MV-4-11 (cell line): ENCODE measurements around the gene PALM2AKAP2.

Experiments used
- DNase-seq: peaks from one replicate; lab custom pipeline; 2025; lab: John Stamatoyannopoulos, UW

Gene PALM2AKAP2

GRCh38 chr9:109779711-109780452 lies at the start of gene PALM2AKAP2:
Gene PALM2AKAP2, plus strand, starts transcription at chr9:109780198. Its CDS starts 291 bp downstream, at chr9:109780489.
- no peak for DNase-seq

- DNase-seq: no peak
Measured at GRCh38 chr9:109730228-109730627, 49.8 kb upstream of the PALM2AKAP2 start.

- peak; percentile 74 for DNase-seq
Measured at GRCh38 chr9:109733690-109734089, 46.3 kb upstream of the PALM2AKAP2 start.

DNA sequence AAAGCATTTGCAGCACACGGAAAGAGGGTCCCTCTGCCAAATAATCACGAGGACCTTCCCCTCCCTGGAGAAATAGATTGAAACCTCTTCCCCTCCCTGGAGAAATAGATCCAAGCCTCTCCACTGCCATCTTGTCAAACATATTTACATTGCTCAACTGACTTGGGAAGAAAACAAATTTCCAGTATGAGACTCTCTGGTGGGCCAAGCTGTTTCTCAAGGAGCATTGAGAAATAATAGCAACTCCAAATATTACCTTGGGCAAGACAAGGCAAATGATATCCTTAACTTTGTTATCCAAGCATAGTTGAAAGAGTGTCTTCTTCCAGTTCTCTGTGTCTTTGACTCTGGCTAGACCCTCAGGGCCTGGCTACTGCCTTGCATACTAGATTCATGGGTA lies 45.2 kb upstream of the PALM2AKAP2 start:
- no peak for DNase-seq

DNA sequence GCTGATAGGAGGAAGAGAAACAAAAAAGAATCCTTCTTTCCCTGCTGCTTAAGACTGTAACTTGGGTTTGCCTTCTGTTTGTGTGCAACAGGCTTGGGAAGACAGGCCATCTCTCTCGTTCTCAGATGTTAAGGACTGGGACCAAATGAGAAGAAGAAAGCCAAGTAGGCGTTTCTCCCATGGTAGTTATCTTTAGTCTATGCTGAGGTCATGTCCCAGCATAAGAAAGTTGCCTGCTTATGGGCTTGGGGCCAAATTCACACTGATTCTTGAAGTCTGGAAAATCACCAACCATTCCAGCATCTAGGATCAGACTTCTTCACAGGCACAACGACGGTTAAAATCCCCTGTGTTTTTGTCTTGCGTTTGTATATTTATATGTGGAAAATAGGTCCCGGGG lies 44.2 kb upstream of the PALM2AKAP2 start:
- DNase-seq: no peak

- DNase-seq: no peak
Measured at GRCh38 chr9:109737295-109737694, 42.7 kb upstream of the PALM2AKAP2 start.

DNA sequence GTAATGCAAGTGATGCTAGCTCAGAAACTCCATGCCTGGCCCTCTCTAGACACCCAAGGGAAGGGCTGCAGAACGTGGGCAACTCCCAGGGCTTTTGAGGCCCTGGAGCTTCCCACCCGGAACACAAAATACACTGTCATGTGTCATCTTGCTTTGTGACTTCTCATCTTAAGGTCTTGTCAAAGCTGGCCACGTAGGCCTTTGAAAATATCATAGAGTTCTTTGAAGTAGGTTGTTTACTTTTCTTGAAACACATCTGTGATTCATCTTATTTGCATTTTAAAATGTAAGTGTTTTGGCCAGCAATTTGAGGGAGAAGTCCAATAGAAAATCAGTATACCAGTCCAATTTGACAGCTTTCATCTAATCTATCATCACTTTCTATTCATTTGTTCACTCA lies 40.2 kb upstream of the PALM2AKAP2 start:
- DNase-seq: no peak

GRCh38 chr9:109742776-109743348 lies 37.1 kb upstream of the PALM2AKAP2 start:
- DNase-seq: no peak

GRCh38 chr9:109743696-109744095 lies 36.3 kb upstream of the PALM2AKAP2 start:
- DNase-seq: no peak

- no peak for DNase-seq
Measured at GRCh38 chr9:109745335-109746283, 34.4 kb upstream of the PALM2AKAP2 start.

- DNase-seq: no peak
Measured at GRCh38 chr9:109751253-109751652, 28.7 kb upstream of the PALM2AKAP2 start.

DNA sequence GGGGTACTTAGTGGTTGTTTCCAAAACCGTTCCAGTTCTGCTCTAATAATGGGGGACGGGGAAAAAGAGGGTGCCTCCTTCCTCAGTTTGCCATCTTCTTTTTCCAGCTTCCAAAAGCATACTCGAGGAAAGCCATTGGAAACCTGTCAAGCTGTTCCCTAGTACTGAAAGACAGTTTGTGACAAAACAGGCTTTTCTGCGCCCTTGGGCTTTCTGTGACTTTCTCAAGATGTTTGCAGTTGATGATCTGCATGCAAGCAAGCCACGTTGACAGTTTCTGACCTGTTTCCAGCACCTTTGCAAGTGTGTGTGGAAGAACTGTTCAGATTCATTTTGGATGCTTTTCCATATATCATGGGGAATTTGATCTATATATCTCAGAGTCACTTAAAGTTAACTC lies 26.7 kb upstream of the PALM2AKAP2 start:
- no peak for DNase-seq

GRCh38 chr9:109755040-109755439 lies 25.0 kb upstream of the PALM2AKAP2 start:
- DNase-seq: no peak

DNA sequence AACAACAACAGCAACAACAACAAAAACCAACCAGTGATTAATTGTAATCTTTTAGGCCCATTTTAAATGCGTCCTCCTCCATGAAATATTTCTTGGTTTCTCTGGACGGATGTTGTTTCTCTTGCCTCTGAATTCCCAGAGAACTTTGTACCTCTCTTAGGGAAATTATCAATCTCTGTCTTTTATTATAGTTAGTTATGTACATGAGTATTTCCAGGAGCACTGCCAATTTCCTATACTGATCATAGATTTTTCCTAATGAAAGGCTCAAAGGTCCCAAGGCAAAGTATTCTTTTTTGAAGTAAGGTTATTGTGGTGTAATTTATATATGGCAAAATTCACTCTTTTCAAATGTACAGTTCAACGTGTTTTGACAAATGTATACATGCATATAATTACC lies 20.4 kb upstream of the PALM2AKAP2 start:
- DNase-seq: no peak

DNA sequence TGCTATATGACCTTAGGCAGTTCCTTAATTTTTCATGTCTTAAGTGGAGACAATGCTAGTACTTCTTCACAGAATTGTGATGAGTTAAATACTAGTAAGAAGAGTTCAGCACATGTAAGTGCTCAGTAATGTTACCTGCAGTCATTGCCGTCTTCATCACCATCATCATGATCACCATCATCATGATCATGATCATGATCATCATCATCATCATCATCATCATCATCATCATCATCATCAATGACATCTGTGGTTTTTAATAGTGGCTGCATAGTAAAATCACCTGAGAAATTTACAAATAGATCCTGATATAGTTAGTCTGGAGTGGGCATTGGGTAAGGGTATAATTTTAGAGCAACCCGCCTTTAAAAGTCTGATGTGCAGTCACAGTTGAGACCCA lies 14.7 kb upstream of the PALM2AKAP2 start:
- DNase-seq: no peak

GRCh38 chr9:109765830-109766229 lies 14.2 kb upstream of the PALM2AKAP2 start:
- no peak for DNase-seq

- DNase-seq: peak; percentile 65
Measured at GRCh38 chr9:109766351-109766750, 13.6 kb upstream of the PALM2AKAP2 start.

DNA sequence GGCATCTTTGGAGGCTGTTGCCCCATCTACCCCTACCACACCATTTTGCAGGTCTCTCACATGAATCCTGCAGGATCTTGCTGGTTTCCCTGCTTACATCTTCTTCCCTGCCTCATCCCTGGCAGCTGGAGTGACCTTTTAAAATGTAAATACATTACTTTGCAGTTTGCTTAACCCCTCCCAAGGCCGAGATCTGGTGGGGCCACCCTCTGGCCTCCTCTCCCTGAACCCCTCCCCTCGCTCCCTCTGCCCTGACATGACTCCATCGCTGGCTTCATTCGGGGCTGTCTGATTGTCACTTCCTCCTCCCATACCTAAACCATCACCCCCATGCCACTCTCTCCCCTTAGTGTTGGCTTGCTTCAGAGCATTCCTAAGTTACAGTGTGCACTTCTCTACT lies 12.6 kb upstream of the PALM2AKAP2 start:
- DNase-seq: no peak

DNA sequence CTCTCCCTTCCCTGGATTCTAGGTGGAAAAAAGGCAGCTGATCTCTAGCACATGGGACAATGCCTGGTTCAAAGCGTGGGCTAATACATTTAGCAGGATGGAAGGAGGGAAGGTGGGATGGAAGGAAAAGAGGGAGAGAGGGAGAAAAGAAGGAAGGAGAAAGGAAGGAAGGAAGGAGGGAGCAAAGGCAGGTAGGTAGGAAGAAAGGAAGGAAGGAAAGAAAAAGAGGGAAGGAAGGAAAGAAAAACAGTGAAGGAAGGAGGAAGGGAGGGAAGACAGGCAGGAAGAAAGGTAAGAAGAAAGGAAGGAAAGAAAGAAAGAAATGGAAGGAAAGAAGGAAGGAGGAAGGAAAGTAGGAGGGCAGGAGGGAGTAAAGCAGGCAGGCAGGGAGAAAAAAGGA lies 12.2 kb upstream of the PALM2AKAP2 start:
- no peak for DNase-seq

DNA sequence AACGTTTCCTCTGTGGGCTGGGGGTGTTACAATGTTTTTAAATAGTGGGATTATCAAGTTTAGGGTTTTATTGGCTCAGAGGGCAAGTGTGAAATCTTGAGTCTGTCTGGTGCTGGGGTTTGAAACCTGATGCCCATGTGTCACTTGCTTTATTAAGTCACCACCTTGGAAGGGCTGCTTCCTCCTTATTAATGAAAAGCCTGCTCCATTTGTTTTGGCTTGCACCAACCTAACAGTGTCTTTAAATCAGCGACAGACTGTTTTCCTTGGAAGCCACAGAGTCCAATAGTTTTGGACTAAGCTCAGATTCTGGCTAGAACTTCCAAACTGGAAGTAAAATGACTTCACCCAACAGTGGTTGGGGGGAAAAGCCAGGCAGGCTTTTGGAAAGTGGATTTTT lies 10.7 kb upstream of the PALM2AKAP2 start:
- no peak for DNase-seq

GRCh38 chr9:109770101-109770500 lies 9.9 kb upstream of the PALM2AKAP2 start:
- no peak for DNase-seq

DNA sequence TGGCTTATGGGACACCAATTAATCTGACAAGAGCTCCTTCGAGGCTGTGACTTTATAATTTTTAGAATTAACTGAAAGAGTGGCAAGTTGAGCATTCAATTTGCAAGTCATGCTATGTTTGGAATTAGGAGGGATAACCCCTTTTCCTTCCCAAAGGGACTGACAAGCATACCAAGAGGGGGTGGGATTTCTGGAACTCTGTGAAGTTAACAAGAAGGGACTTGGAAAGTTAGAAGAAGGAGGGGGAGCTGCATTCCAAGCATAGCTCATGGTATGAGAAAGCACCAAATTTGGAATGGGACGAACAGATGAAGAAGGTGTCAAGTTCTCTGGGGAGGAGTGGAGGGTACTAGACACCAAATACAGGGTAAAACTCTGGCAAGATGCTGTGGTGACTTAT lies 8.9 kb upstream of the PALM2AKAP2 start:
- no peak for DNase-seq
